Keratinocyte (primary cell): ENCODE data around the gene CAPRIN2. TPM values are rescaled to one million over a fixed set of nuclear protein-coding genes. Genes with fewer than 3 reads are reported as not detected.

Source experiments
- DNase-seq: peaks from one replicate; pipeline ENCODE4 v3.0.0-alpha.2; 2011; ENCODE audit warnings: low read depth, missing footprints, low spot score
- FAIRE-seq: peaks from 2 replicates; lab custom pipeline; 2011; peaks lifted over from hg19 to GRCh38; lab: Jason Lieb, UNC
- H2AFZ ChIP-seq: 2 replicates; pipeline ENCODE4 v1.6.0; 2012; ENCODE audit warnings: low read length, control low read depth, inconsistent platforms; ENCODE audit not compliant: control insufficient read depth
- H3K27ac ChIP-seq: 2 replicates; pipeline ENCODE4 v1.5.1; 2011; ENCODE audit warnings: low read length; ENCODE audit not compliant: control insufficient read depth, insufficient read depth
- H3K27me3 ChIP-seq: 3 replicates; pipeline ENCODE4 v1.6.0; 2011; ENCODE audit warnings: low read length; ENCODE audit not compliant: control insufficient read depth, insufficient read depth; ENCODE audit errors: extremely low read depth
- H3K36me3 ChIP-seq, 2 experiments: 2 replicates in 1 of 2; 3 replicates in 1 of 2; pipeline ENCODE4 v1.5.1; 2011; ENCODE audit warnings: low read length in 2 of 2, mild to moderate bottlenecking in 1 of 2; ENCODE audit not compliant: control insufficient read depth in 2 of 2, insufficient read depth in 2 of 2; ENCODE audit errors: extremely low read depth in 1 of 2
- H3K4me1 ChIP-seq: 3 replicates; pipeline ENCODE4 v1.5.1; 2011; ENCODE audit warnings: low read length; ENCODE audit not compliant: control insufficient read depth, insufficient read depth; ENCODE audit errors: extremely low read depth
- H3K4me2 ChIP-seq: 3 replicates; pipeline ENCODE4 v1.6.0; 2011; ENCODE audit warnings: low read depth, low read length; ENCODE audit not compliant: control insufficient read depth, insufficient read depth; ENCODE audit errors: extremely low read depth
- H3K4me3 ChIP-seq, 3 experiments: fragments of 200-600 bp in 1 of 3; sonication (generic) in 1 of 3; 2 replicates in 2 of 3; 3 replicates in 1 of 3; pipeline ENCODE4 v1.5.1; 2011 to 2016; ENCODE audit warnings: low read length in 3 of 3, mild to moderate bottlenecking in 3 of 3, control low read depth in 2 of 3, inconsistent platforms in 1 of 3, low read depth in 1 of 3, mixed read lengths in 1 of 3, mixed run types in 1 of 3, moderate library complexity in 1 of 3; ENCODE audit not compliant: control insufficient read depth in 2 of 3, insufficient read depth in 2 of 3; ENCODE audit errors: extremely low read depth in 1 of 3
- H3K79me2 ChIP-seq: 2 replicates; pipeline ENCODE4 v1.6.0; 2012; ENCODE audit warnings: low read length; ENCODE audit not compliant: control insufficient read depth, insufficient read depth
- H3K9ac ChIP-seq: 3 replicates; pipeline ENCODE4 v1.6.0; 2011; ENCODE audit warnings: low read length; ENCODE audit not compliant: control insufficient read depth, insufficient read depth; ENCODE audit errors: extremely low read depth
- H3K9me1 ChIP-seq: 3 replicates; pipeline ENCODE4 v1.6.0; 2011; ENCODE audit warnings: low read length; ENCODE audit not compliant: control insufficient read depth, insufficient read depth; ENCODE audit errors: extremely low read depth
- H3K9me3 ChIP-seq: 2 replicates; pipeline ENCODE4 v1.5.1; 2012; ENCODE audit warnings: low read depth, low read length; ENCODE audit not compliant: control insufficient read depth
- H4K20me1 ChIP-seq: 3 replicates; pipeline ENCODE4 v1.6.0; 2011; ENCODE audit warnings: low read length; ENCODE audit not compliant: control insufficient read depth, insufficient read depth; ENCODE audit errors: extremely low read depth
- EZH2 ChIP-seq: IDR thresholded peaks from one replicate; pipeline ENCODE4 v1.6.1; 2012; ENCODE audit warnings: inconsistent platforms, mild to moderate bottlenecking, low read length, moderate library complexity
- dilution Hi-C: fragments of 300-500 bp; cut with MboI; formaldehyde crosslinking; loops from one replicate; pipeline ENCODE4 v1.7.0; 2020; ENCODE audit warnings: low sequenced_read_pairs; ENCODE audit not compliant: extremely low pct_ligation_motif_present
- polyA plus RNA-seq, 5 experiments: library from polyadenylated mRNA; depleted of rRNA in 3 of 5; stranded (reverse) in 3 of 5; stranded (forward) in 1 of 5; unstranded in 1 of 5; fragments of >200 nt; gene quantifications; 1 replicate in 1 of 5; 2 replicates in 3 of 5; 3 replicates in 1 of 5; pipeline versions ENCODE4 v1.2.1 to v1.2.3, GENCODE V29; 2011 to 2012; ENCODE audit warnings: missing spikeins in 2 of 5, low read depth in 1 of 5, low replicate concordance in 1 of 5
- TF ChIP-seq, protein P1 (sequence below), 3 experiments: IDR thresholded peaks in 1 of 3; conservative IDR thresholded peaks in 1 of 3; optimal IDR thresholded peaks in 1 of 3; 2 replicates in 2 of 3; 3 replicates in 1 of 3; pipeline versions ENCODE3 to v1.5.1; 2011; ENCODE audit warnings: low read length in 3 of 3, mild to moderate bottlenecking in 3 of 3, moderate library complexity in 2 of 3, control low read depth in 1 of 3, inconsistent platforms in 1 of 3; ENCODE audit not compliant: insufficient read depth in 2 of 3; ENCODE audit errors: extremely low read depth in 1 of 3

The CAPRIN2 gene
- polyA plus RNA-seq, 1 donor (not counting 4 experiments of a cell fraction or from before 2014, with no cell fraction given) = 32.4 TPM

DNA sequence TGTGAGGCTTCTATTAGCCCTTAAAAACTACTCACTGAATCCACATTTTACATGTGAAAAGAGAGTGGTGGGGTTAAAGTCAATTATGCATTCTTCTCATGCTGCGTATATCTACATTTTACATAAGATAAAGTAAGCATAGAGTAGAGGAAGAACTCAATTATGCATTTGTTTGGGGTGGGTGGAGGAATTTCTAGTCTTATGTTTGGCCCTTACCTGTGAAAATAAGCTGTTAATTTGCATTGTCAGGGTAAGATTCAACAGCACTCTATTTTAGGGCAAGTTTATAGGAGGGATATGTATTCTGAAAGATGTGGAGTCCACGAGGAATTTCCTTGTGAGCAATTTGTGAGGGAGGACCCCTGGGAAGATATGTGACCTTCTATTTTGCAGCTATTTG is 30.9 kb upstream of the CAPRIN2 start:
- dilution Hi-C loops = no loop called here
- Histone ChIP-seq H3K9ac (no peak overlapping the region), H3K4me2 (no peak overlapping the region), H3K9me1 (no peaks in the 10 kb centered on the region), H2AFZ (no peak overlapping the region), H3K4me3 (no peak overlapping the region), H3K4me1 (no peaks in the 10 kb centered on the region), H3K27me3 (no peaks in the 10 kb centered on the region), H3K9me3 (no peaks in the 10 kb centered on the region), H3K79me2 (no peaks in the 10 kb centered on the region), H4K20me1 (no peaks in the 10 kb centered on the region), H3K27ac (no peak overlapping the region), H3K36me3 (no peaks in the 10 kb centered on the region)
- TF ChIP-seq EZH2 = no peak
- TF ChIP-seq, protein P1, sequence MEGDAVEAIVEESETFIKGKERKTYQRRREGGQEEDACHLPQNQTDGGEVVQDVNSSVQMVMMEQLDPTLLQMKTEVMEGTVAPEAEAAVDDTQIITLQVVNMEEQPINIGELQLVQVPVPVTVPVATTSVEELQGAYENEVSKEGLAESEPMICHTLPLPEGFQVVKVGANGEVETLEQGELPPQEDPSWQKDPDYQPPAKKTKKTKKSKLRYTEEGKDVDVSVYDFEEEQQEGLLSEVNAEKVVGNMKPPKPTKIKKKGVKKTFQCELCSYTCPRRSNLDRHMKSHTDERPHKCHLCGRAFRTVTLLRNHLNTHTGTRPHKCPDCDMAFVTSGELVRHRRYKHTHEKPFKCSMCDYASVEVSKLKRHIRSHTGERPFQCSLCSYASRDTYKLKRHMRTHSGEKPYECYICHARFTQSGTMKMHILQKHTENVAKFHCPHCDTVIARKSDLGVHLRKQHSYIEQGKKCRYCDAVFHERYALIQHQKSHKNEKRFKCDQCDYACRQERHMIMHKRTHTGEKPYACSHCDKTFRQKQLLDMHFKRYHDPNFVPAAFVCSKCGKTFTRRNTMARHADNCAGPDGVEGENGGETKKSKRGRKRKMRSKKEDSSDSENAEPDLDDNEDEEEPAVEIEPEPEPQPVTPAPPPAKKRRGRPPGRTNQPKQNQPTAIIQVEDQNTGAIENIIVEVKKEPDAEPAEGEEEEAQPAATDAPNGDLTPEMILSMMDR (optimal IDR thresholded peaks at IDR 0.05 in 1 of 3, IDR thresholded peaks at IDR 0.05 in 1 of 3, conservative IDR thresholded peaks at IDR 0.05 in 1 of 3; ENCODE audit: extremely low read depth in 1 of 3, insufficient read depth in 2 of 3, low read length in 3 of 3) = no peak
- FAIRE-seq = no peak
- no peak for DNase-seq

DNA sequence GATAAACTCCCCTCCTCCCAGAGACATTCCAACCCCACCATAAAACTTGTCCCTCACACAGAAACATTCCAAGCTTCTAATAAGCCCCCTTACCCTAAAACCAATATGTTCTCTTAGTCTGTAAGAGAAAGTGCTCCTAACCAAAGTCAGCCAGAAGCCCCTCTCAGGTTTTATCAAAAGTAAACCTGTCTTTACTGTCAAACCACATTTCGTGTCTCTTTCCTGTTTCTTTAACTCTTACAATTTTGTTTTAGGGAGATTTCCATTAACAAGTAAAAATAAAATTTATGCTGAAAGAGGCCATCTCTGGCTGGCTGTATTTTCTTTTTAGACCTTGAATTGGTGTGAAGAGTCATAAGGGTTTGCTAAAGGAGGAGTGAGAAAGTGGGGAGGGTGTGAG is 29.8 kb upstream of the CAPRIN2 start:
- Histone ChIP-seq H3K27me3 (no peaks in the 10 kb centered on the region), H4K20me1 (no peaks in the 10 kb centered on the region), H3K36me3 (no peaks in the 10 kb centered on the region), H3K9ac (no peak overlapping the region), H3K9me3 (no peaks in the 10 kb centered on the region), H3K4me2 (no peak overlapping the region), H3K27ac (no peak overlapping the region), H3K4me1 (no peaks in the 10 kb centered on the region), H3K4me3 (no peak overlapping the region), H3K79me2 (no peaks in the 10 kb centered on the region), H3K9me1 (no peaks in the 10 kb centered on the region), H2AFZ (no peak overlapping the region)
- FAIRE-seq (no peak), DNase-seq (no peak)
- dilution Hi-C loops = no loop called here
- TF ChIP-seq, protein P1 (optimal IDR thresholded peaks at IDR 0.05 in 1 of 3, IDR thresholded peaks at IDR 0.05 in 1 of 3, conservative IDR thresholded peaks at IDR 0.05 in 1 of 3; ENCODE audit: extremely low read depth in 1 of 3, insufficient read depth in 2 of 3, low read length in 3 of 3) = no peak
